Activated naive CD8-positive, alpha-beta T cell treated with anti-CD3 and anti-CD28 coated beads, Interleukin-2, amount 50 U/mL, for 16 hours (primary cell): ENCODE data around the gene CPA1.

ENCODE experiments used
- DNase-seq: peaks from one replicate; pipeline ENCODE4 v3.0.0-alpha.2; 2020; ENCODE audit warnings: low read depth, low spot score

Gene CPA1

DNA sequence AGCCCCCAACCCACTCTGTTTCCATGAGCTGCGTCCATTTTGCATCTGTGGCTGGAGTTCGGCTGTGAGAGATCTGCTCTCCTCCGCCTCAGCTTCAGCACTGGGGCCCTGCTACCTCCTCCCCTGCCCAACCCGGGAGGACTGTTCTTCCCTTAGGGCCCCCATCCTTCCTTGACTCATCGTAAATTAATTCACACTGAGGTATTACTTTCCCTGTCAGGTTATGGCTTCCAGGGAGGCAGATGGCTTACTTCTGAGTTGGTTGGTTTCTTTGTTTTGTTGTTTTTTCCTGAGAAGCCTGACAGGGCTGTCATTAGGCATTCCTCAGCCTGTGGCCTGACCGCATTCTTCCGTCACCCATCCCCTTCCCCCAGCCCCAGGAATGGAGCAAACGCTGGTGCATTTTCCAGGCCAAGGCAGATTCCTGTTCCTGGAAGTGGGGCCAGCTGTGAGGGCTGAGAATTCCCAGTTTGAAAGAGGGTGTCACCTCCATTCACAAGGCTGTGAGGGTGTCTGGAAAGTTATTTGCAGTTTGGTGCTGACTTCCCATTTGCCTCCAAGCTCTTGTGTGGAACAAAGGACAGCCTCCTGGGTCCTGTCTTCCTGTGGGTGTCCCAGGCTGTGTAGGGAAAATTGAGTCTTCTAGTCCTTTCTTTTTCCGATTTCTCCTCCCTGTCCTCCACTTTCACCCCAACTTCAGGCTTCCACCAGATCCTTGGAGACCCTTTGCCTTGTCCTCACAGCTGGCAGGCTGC, 24.0 kb upstream of the CPA1 start:
- DNase-seq, result no peak

DNA sequence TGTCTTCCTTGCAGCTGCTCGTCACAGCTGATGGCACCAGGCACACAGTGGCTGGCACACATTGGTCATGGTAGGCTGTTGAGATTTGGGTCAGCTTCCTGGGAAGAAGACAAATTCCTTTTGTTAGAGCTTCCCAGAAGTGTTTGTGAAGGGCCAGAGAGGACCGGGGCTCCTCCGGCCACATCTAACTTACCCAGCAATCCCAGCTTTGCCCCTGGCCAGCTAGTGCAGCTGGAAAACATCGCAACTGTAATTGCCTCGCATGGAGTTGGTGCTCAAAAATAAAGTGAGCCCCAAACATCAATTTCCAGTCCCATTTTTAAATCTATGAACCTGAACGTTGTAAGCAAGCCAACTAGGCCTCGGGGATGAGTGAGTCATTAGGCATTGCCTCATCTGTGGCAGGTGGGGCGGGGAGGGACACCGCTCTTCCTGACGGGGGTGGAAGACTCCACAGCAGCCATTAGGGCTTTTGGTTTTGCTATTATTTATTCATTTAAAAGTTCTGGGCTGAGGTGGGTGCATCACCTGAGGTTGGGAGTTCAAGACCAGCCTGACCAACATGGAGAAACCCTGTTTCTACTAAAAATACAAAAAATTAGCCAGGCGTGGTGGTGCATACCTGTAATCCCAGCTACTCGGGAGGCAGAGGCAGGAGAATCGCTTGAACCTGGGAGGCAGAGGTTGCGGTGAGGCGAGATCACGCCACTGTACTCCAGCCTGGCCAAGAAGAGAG, 23.2 kb upstream of the CPA1 start:
- no peak for DNase-seq

DNA sequence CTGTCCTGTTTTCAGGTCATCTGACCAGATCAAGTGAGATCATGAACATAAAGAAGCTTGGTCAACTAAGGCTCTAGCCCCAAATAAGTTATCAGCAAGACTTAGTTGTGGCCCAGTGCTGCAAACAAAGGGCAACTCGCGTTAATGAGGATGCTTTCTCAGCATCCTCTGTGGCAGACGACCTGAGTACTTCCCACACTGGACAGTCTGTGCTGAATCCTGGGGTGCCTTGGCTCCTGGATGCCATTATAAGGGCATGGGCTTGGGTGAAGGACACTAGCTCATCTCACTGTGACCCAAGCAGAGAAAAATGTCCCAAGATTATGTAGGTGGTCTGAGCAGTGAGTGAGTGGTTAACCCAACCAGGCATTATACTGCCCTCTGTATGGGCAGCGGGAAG, 21.8 kb upstream of the CPA1 start:
- no peak for DNase-seq

DNA sequence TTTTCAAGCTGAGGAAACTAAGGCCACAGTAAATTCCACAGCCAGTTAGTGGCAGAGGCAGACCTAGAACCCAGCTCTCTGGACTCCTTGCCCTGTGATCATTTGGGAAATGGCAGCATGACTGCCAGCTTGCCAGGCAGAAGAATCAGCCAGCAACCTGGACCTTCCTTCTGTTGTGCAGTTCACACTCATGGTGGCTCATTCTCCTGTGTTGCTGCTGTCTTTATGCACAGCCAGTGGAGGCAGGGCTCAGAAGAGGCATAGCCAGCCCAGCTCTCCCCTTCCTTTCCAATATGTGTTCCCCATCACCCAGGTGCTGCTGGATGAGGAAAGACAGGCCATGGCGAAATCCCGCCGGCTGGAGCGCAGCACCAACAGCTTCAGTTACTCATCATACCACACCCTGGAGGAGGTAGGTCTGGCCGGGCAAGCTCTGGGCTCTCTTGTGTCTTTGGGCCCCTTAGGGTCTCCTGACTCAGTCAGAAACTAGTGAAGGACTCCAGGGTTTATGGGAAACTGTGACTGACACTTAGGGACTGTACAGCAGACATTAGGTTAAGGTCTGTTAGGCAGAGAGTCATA, 20.9 kb upstream of the CPA1 start:
- no peak for DNase-seq

DNA sequence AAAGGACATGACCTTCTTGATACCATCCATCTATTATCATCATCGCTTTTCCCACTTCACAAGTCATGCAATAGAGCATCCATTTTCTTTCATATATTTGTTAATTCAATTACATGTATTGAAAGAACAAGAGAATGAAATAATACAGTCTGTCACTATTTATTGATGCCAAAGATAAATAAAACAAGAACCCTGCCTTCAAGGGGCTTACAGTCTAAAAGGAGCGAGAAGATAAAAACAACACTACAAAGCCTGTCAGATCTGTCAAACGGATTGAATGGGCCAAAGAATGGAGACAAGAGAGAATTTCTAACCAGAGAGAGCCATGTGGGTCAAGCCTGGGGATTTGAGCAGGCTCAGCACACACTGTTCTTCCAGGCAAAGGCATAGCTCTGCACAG, 19.8 kb upstream of the CPA1 start:
- no peak for DNase-seq

DNA sequence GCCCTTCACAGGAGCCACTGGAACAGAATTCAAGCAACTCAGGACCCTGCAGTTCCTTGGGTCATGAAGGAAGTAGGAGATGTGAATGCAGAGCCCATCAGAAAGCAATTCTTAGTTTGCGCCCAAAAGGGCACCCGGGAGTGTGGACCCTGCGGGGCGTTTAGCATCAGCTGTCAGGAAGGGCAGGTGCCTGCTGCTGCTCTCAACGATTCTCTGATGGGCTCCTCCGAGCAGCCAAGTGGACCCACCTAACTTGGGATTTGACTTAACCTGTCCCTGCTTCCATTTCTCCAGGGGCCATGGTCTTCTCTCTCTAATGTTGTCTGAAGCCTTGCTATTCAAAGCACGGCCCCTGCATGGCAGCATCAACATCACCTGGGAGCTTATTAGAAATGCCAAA, 18.6 kb upstream of the CPA1 start:
- DNase-seq, result no peak

DNA sequence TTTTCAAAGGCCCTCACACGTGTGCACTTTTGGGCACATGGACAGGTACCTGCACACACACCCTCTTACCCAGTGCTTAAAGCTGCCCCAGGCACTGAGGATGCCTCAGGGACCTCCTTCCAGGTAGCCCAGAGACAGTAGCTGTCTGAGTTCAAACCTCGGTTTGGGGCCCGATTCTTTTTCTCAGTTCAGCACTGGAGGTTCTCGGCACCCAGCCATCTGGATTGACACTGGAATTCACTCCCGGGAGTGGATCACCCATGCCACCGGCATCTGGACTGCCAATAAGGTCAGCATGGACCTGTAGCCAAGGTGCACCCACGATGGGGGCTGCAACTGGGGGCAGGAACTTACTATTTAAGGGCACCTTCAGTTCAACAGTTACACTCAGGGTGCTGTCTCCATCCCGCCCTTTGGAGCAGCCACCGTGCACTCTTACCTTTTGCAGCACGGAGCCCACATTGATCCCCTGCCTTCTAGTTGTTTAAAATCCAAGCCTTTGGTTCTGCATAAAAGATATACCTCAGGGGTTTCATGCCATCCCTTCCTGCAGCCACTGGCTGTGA, 18.0 kb upstream of the CPA1 start:
- no peak for DNase-seq

DNA sequence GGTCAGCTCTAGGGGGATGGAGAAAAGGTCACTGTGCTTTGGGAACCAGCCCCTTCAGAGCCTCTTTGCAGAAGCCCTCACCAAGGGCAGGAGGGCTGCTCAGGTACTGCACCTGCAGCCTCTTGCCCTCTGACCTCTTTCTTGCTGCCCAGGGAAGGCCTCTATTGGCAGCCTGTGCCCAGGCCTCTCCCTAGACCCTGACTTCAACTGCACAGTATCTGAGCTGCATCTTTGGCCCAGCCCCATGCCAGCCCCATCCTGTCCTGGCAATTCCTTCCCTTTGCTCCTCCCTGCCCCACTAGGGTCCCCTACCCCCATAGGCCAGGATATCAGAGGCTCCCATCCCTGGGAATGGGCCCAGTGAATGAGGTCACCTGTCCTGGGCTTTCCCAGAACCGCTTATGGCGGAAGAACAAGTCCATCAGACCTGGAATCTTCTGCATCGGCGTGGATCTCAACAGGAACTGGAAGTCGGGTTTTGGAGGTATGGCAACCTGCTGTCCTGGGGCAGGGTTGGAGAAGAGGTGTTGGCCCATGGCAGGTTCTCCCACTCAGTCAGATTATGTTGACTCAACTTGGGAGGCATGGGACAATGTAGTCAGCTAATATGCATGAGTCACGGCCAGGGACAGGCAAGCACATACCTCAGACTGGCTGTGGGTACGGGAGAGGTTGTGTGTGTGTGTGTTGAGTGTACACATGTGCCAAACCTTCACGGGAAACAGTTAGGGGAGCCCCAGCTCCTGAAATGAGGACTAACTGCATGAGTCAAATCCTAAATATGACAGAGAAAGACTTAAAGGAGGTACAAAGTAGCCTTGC, 17.1 kb upstream of the CPA1 start:
- DNase-seq, result no peak

DNA sequence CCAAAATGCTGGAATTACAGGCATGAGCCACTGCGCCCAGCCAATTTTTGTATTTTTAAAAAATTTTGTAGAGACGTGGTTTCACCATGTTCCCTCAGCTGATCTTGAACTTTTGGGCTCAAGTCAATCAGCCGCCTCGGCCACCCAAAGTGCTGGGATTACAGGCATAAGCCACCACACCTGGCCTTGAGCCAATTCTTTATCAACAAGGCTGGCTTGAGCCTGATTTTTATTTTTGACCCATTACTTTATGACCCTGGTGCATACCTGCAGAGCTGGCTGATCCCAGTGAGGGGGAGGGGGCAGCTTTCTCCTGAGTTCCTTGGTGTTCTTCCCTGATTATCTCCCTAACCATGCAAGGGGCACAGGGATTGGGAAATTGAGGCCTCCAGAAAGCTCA, 15.8 kb upstream of the CPA1 start:
- no peak for DNase-seq

DNA sequence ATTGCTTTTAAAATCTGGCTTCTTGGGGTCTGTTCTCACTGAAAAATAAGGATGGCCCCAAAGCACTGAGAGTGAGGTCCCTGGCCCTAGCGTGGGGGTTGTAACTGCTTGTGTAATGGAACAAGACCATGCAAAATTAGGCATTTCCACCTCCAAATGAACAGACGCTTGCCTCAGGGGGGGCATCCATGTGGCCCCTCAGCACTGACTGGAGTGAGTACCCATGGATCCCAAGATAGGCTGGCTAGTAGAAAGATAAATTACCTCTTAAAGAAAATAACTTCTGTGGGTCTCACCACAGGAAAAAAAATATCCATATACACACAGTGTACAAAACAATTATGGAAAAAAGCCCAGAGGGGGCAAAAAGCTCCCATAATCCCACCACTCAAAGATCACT, 15.2 kb upstream of the CPA1 start:
- no peak for DNase-seq

DNA sequence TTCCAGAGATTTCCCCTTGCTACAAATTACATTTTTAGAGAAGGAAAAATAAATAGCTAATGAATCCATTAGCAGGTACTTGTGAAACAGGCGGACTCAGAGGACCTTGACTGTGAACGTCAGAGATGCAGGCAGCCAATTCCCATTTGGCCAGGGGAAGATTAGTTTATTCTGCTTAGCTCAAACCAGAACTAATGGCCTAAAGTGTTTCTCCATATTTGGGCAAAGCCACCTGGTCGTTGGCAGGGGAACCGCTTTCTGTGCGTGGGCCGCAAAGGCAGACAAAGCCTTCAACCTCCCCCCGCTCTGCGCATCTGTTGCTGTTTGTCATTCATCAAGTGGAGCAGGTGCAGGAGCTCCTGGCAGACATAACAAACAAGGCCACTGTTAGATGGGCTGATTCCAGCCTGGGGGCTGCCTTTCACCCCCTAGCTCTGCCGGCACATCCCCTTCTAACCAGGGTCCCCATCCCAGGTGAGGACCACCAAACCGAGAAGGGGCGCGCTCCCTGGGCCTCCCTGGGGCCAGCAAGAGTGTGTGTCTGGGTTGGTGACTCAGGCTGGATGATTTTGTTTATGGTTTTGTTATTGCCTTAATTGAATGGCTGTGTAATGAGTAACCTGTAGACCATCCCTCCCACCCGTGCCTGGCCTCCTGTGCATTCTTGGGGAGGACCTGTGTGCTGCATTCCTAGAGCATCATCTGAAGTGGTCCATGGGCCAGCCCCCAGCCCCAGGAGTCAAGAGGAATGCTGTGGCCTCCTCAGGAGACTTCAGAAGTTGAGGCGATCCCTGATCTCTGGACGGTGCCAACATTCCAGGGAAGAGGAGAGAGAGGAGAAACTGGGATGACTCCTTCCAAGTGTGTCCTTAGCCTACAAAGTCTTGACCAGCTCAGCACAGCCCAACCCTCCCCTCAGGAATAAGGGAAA, 14.5 kb upstream of the CPA1 start:
- no peak for DNase-seq

DNA sequence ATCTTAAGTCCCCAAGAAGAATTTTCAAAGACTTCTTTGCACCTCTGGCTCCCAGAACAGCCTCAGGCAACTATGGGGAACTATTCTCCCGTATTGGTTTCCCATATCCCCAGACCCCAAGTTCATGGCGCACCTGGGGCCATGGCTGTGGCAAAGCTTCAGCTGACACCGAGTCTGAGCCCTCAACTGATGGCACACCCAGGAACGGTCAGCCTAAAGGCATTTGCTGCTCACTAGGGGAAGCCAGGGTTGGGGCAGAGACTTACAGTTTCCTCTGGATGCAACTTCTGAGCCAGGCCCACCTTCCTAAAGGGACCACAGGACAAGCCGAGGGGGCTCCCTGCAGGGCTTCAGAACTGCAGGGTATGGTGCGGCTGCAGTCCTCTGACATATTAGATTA, 13.7 kb upstream of the CPA1 start:
- DNase-seq, result no peak

DNA sequence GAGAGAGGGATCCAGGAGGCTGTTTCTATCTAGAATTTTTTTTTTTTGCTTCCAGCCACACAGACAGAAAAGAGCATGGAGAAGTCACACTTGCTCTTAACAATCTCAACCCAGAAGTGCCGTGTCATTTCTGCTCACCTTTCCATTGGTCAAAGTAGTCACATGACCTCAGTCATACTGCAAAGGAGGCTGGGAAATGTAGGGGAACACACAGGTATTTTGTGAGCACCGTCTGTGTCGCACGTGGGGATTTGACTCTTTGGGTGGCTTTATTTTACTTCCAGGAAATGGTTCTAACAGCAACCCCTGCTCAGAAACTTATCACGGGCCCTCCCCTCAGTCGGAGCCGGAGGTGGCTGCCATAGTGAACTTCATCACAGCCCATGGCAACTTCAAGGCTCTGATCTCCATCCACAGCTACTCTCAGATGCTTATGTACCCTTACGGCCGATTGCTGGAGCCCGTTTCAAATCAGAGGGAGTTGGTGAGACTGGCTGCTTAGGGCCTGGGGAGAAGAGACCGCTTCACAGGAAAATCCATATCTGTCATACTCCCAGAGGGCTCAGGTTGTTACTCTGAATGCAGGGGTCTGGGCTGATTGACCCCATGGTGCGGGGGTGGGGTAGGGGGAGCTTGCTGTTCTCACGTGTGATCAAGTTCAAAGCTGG, 13.1 kb upstream of the CPA1 start:
- no peak for DNase-seq

DNA sequence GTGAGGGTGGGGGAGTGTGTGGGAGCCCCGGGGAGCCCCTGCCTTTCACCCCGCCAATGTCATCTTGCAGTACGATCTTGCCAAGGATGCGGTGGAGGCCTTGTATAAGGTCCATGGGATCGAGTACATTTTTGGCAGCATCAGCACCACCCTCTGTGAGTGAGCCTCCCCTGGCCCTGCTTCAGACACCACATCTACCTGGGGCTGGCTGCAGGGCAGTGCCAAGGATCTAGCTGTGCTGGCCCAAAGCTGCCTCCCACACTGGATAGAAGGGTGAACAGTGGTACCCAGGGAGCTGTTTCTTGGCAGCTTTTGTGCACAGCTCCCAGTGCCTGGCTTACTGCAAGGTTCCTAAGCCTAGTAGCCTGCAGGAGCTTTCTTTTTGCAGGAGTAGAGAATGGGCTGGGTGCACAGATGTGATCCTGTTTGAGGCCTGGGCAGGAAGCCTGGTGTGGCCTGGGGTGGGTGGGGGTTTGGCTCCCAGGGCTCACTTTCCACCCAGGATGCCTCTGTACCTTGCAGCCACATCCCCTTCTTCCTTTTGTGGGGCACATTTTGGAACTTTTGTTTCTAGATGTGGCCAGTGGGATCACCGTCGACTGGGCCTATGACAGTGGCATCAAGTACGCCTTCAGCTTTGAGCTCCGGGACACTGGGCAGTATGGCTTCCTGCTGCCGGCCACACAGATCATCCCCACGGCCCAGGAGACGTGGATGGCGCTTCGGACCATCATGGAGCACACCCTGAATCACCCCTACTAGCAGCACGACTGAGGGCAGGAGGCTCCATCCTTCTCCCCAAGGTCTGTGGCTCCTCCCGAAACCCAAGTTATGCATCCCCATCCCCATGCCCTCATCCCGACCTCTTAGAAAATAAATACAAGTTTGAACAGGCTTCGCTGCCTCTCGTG, 12.2 kb upstream of the CPA1 start:
- DNase-seq, result no peak

DNA sequence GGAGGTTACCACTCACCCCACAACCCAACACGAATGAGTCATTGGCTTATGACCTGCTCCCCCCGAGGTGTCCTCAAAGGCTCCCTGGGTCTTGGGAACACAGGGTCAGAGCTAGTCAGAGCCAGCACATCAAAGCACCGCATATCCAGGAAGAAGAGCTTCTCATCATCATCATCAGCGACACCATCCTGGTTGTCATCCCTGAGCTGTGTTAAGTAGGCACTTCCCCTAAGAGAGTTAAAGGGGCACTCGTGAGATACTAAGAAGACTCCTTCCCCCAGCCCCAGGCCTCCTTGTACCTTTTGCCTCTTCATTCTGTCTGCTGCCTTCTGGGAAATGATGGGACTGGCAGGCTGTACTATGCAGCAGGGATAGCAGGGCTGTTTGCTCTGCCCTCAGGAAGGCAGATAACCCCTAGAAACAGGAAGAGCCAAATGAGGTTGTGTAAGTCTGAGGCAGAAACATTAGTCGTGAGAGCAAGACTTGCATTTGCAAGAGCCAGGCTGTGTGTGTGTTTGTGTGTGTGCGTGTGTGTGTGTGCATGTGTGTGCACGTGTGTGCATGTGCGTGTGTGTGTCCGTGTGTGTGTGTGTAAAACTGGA, 11.1 kb upstream of the CPA1 start:
- no peak for DNase-seq

DNA sequence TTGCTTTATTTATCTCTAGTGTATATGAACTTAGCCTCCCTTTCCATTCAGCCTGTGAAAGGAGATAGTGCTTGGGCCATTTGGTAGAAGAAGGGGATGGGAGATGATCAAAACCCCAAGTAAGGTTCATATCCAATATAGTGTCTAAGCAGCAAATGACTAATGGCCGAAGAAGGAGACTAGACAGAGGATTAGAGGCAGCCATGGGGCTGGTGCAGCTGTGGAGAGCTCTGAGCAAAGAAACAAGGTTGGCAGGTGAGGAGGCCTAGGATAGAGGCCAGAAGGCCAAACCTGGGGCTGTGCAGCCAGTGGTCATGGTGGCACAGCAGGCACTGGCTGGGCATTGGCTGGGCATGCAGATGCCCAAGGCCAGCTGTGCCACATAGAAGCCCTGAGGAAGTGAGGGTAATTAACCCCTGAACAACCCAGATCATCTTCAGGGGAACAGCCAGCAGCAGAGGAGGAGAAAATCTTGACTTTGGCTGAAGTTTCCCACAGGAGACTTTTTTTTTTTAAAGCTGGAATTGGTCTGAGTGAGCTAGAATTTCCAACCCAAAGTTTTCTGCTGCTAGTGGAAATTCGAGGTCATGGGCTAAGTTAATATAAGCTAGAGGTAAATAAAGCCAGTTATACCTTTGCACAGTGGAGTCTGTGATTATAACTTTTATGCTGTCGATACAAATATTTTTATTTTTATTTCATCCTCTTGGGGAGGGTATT, 10.3 kb upstream of the CPA1 start:
- DNase-seq, result no peak

DNA sequence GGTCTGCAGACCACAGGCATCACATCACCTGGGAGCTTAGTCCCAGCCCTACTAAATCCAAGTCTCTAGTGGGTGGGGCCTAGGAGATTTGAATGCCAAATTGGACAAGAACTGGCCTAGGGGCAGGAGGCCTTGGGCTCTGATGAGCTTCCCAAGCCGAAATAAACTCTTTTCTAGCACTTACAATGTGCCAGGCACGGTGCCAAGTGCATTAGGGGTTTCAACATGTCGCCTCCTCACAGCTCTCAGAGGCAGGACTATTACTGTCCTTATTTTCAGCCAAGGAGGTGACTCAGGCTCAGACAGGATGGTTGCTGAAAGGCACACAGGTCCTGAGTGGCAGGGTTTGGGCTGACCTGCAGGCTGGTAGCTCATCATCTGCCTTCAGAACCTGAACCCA, 9.2 kb upstream of the CPA1 start:
- no peak for DNase-seq
